Neural cell (in vitro differentiated cells): ENCODE measurements around the gene SMARCA4. TPM values are rescaled to one million over a fixed set of nuclear protein-coding genes. Genes with fewer than 3 reads are reported as not detected.

Experiments used
- H2AFZ ChIP-seq: fragments of 200-600, 300-800 bp; sonication (generic), shearing (Covaris generic); 2 replicates; pipeline ENCODE4 v1.6.0; 2014; ENCODE audit warnings: low read depth, mild to moderate bottlenecking, antibody characterized with exemption, low read length, moderate library complexity
- H3F3A ChIP-seq: fragments of 200-600 bp; shearing (Covaris generic); 2 replicates; pipeline ENCODE4 v1.6.1; 2016; ENCODE audit warnings: mild to moderate bottlenecking, moderate library complexity, mixed read lengths, antibody characterized with exemption, low read length; ENCODE audit not compliant: insufficient read depth, poor library complexity, severe bottlenecking
- H3K27ac ChIP-seq: fragments of 200-600, 300-800 bp; sonication (generic), shearing (Covaris generic); 2 replicates; pipeline ENCODE4 v1.5.1; 2014; ENCODE audit warnings: mild to moderate bottlenecking, low read length, moderate library complexity
- H3K27me3 ChIP-seq: fragments of 300-800, 200-600 bp; sonication (generic), shearing (Covaris generic); 2 replicates; pipeline ENCODE4 v1.6.0; 2014; ENCODE audit warnings: mild to moderate bottlenecking, low read depth, low read length, moderate library complexity; ENCODE audit not compliant: insufficient read depth
- H3K36me3 ChIP-seq: fragments of 300-800, 200-600 bp; sonication (generic), shearing (Covaris generic); 2 replicates; pipeline ENCODE4 v1.5.1; 2014; ENCODE audit warnings: mild to moderate bottlenecking, antibody characterized with exemption, low read length, moderate library complexity; ENCODE audit not compliant: insufficient read depth
- H3K4me2 ChIP-seq: fragments of 300-800, 200-600 bp; sonication (generic), shearing (Covaris generic); 2 replicates; pipeline ENCODE4 v1.6.0; 2014; ENCODE audit warnings: mild to moderate bottlenecking, low read length
- H3K4me3 ChIP-seq: fragments of 300-800, 200-600 bp; sonication (generic), shearing (Covaris generic); 2 replicates; pipeline ENCODE4 v1.5.1; 2014; ENCODE audit warnings: mild to moderate bottlenecking, low read length, moderate library complexity
- H3K79me2 ChIP-seq: fragments of 200-600 bp; shearing (Covaris generic); replicated peaks from 2 replicates; pipeline ENCODE4 v1.6.0; 2014; ENCODE audit warnings: mild to moderate bottlenecking, low read length, moderate library complexity; ENCODE audit not compliant: insufficient read depth
- H3K9ac ChIP-seq: fragments of 300-800, 200-600 bp; sonication (generic), shearing (Covaris generic); 2 replicates; pipeline ENCODE4 v1.6.1; 2016; ENCODE audit warnings: mild to moderate bottlenecking, low read length, mixed read lengths
- H3K9me2 ChIP-seq: fragments of 200-600 bp; shearing (Covaris generic); 2 replicates; pipeline ENCODE4 v1.6.1; 2016; ENCODE audit warnings: mild to moderate bottlenecking, low read length, mixed read lengths; ENCODE audit not compliant: insufficient read depth
- H3K9me3 ChIP-seq: fragments of 200-600, 300-800 bp; sonication (generic), shearing (Covaris generic); 2 replicates; pipeline ENCODE4 v1.6.1; 2016; ENCODE audit warnings: mild to moderate bottlenecking, mixed run types, low read length, moderate library complexity, mixed read lengths
- H4K20me1 ChIP-seq: fragments of 200-600 bp; shearing (Covaris generic); 2 replicates; pipeline ENCODE4 v1.6.1; 2016; ENCODE audit warnings: mild to moderate bottlenecking, mixed run types; ENCODE audit not compliant: insufficient read depth
- EP300 ChIP-seq: fragments of 450-650 bp; conservative IDR thresholded peaks from 2 replicates; pipeline ENCODE4 v1.6.1; 2014; ENCODE audit warnings: antibody characterized with exemption, mild to moderate bottlenecking, moderate library complexity; ENCODE audit not compliant: poor library complexity, severe bottlenecking
- EZH2 ChIP-seq: fragments of 200-600, 300-800 bp; shearing (Covaris generic), sonication (generic); IDR thresholded peaks from 2 replicates; pipeline ENCODE4 v1.6.1; 2014; ENCODE audit warnings: antibody characterized with exemption, low read length, borderline replicate concordance, mild to moderate bottlenecking; ENCODE audit not compliant: insufficient read depth, poor library complexity, severe bottlenecking
- MXI1 ChIP-seq: fragments of 450-650 bp; conservative IDR thresholded peaks from 2 replicates; pipeline ENCODE4 v1.6.1; 2014; ENCODE audit warnings: antibody characterized with exemption, mild to moderate bottlenecking; ENCODE audit not compliant: poor library complexity, severe bottlenecking
- POLR2AphosphoS5 ChIP-seq: IDR thresholded peaks from 2 replicates; pipeline ENCODE4 v1.6.1; 2012
- RAD21 ChIP-seq: fragments of 450-650 bp; conservative IDR thresholded peaks from 2 replicates; pipeline ENCODE4 v1.6.1; 2014; ENCODE audit warnings: antibody characterized with exemption, mild to moderate bottlenecking, moderate library complexity
- SMC3 ChIP-seq: fragments of 450-650 bp; conservative IDR thresholded peaks from 2 replicates; pipeline ENCODE4 v1.6.1; 2014; ENCODE audit warnings: antibody characterized with exemption, mild to moderate bottlenecking, moderate library complexity; ENCODE audit not compliant: poor library complexity
- TAF1 ChIP-seq: IDR thresholded peaks from 2 replicates; pipeline ENCODE4 v1.6.1; 2012; ENCODE audit warnings: low read depth
- polyA plus RNA-seq: library from polyadenylated mRNA; depleted of rRNA; stranded (reverse); fragments of >200 nt; gene quantifications from 2 replicates; pipeline ENCODE4 v1.2.3, GENCODE V29; 2014
- TF ChIP-seq, protein P1 (sequence below): IDR thresholded peaks from 2 replicates; pipeline ENCODE4 v1.6.1; 2012; ENCODE audit warnings: borderline replicate concordance
- TF ChIP-seq, protein P2 (sequence below): fragments of 450-650 bp; IDR thresholded peaks from 2 replicates; pipeline ENCODE4 v1.5.1; 2014; ENCODE audit warnings: antibody characterized with exemption, mild to moderate bottlenecking, moderate library complexity; ENCODE audit not compliant: poor library complexity, severe bottlenecking

The SMARCA4 gene
- polyA plus RNA-seq, 1 donor from 2014 or later, result 97.3 TPM

DNA sequence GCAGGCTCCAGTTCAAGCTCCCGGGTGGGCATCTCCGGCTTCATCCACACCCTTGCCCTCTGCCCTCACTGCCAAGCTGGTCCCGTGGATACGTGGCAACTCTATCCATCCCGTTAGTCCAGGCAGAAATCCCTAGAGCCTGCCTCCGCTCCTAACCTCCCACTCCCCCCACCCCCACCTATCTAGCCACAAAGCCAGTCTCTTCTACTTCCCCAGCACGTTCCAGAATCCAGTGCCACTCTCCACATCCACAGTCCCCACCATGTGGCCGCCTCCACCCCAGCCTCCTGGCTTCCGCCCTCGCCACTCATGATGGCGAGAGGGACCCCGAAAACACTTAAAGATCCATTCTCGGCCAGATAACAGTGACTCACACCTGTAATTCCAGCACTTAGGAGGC lies 36.2 kb upstream of the SMARCA4 start:
- TF ChIP-seq, protein P1, sequence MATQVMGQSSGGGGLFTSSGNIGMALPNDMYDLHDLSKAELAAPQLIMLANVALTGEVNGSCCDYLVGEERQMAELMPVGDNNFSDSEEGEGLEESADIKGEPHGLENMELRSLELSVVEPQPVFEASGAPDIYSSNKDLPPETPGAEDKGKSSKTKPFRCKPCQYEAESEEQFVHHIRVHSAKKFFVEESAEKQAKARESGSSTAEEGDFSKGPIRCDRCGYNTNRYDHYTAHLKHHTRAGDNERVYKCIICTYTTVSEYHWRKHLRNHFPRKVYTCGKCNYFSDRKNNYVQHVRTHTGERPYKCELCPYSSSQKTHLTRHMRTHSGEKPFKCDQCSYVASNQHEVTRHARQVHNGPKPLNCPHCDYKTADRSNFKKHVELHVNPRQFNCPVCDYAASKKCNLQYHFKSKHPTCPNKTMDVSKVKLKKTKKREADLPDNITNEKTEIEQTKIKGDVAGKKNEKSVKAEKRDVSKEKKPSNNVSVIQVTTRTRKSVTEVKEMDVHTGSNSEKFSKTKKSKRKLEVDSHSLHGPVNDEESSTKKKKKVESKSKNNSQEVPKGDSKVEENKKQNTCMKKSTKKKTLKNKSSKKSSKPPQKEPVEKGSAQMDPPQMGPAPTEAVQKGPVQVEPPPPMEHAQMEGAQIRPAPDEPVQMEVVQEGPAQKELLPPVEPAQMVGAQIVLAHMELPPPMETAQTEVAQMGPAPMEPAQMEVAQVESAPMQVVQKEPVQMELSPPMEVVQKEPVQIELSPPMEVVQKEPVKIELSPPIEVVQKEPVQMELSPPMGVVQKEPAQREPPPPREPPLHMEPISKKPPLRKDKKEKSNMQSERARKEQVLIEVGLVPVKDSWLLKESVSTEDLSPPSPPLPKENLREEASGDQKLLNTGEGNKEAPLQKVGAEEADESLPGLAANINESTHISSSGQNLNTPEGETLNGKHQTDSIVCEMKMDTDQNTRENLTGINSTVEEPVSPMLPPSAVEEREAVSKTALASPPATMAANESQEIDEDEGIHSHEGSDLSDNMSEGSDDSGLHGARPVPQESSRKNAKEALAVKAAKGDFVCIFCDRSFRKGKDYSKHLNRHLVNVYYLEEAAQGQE, result no peak
- TF ChIP-seq POLR2AphosphoS5 (no peak), TAF1 (no peak), RAD21 (no peak), EZH2 (no peak), MXI1 (no peak), SMC3 (no peak), EP300 (no peak)
- TF ChIP-seq, protein P2, sequence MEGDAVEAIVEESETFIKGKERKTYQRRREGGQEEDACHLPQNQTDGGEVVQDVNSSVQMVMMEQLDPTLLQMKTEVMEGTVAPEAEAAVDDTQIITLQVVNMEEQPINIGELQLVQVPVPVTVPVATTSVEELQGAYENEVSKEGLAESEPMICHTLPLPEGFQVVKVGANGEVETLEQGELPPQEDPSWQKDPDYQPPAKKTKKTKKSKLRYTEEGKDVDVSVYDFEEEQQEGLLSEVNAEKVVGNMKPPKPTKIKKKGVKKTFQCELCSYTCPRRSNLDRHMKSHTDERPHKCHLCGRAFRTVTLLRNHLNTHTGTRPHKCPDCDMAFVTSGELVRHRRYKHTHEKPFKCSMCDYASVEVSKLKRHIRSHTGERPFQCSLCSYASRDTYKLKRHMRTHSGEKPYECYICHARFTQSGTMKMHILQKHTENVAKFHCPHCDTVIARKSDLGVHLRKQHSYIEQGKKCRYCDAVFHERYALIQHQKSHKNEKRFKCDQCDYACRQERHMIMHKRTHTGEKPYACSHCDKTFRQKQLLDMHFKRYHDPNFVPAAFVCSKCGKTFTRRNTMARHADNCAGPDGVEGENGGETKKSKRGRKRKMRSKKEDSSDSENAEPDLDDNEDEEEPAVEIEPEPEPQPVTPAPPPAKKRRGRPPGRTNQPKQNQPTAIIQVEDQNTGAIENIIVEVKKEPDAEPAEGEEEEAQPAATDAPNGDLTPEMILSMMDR, result no peak
- Histone ChIP-seq H4K20me1 (no peaks in the 10 kb centered on the region), H3F3A (no peaks in the 10 kb centered on the region), H3K79me2 (peaks cover 12% of the 10 kb centered on the region), H3K27me3 (no peaks in the 10 kb centered on the region), H3K4me2 (no peak overlapping the region), H3K9ac (no peak overlapping the region), H3K27ac (no peak overlapping the region), H3K36me3 (no peaks in the 10 kb centered on the region), H3K9me2 (no peaks in the 10 kb centered on the region), H3K4me3 (no peak overlapping the region), H3K9me3 (no peaks in the 10 kb centered on the region), H2AFZ (no peak overlapping the region)

DNA sequence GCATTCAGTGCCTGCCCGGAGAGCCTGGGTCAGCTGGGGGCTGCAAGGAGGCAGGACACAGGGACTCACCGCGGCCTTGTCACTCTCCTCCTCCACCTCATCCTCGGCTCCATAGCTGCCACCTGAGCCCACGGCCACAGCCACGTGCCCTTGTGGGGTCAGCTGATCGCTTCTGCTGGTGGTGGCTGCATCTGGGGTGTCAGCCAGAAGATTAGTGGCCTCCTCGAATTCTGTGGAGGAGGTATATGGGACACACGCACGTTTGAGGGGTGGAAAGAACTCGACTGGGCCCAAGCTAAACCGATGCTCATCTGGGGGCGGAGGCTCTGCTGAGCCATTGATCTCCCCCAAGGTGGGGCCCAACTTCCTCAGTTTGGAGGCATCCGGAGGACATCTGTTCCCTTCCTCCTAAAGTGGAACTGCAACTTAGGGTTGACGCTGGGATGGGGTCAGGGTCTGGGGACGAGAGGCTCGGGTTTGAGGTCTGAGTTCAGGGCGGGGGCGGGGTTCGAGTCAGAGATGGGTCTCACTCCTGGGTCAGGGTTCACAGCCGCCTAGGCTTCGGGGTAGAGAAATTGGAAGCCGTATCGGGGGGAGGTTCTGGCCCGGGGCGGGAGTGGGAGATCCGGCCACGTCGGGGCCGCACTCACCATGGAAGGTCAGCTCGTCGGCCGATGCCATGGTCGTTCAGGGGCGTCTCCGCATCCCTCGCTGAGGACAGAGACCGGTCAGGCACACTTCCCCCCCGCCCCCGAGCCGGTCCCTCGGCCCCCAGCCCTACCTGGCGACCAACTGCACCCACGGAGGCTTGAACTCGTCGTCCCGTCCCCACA lies 32.9 kb upstream of the SMARCA4 start:
- Histone ChIP-seq H3K9me2 (no peaks in the 10 kb centered on the region), H3K9me3 (no peaks in the 10 kb centered on the region), H3K79me2 (peaks cover 23% of the 10 kb centered on the region), H3F3A (no peaks in the 10 kb centered on the region), H3K36me3 (no peaks in the 10 kb centered on the region), H3K4me2 (peak overlapping the region; percentile 85), H3K9ac (peak overlapping the region; percentile 84), H4K20me1 (no peaks in the 10 kb centered on the region), H3K27ac (peak overlapping the region; percentile 53), H3K4me3 (peak overlapping the region; percentile 98), H3K27me3 (no peaks in the 10 kb centered on the region), H2AFZ (peak overlapping the region; percentile 27)
- TF ChIP-seq EP300, result no peak
- no peak for TF ChIP-seq TAF1
- no peak for TF ChIP-seq SMC3
- TF ChIP-seq MXI1, result no peak
- TF ChIP-seq, protein P2, result no peak
- no peak for TF ChIP-seq POLR2AphosphoS5
- TF ChIP-seq RAD21, result no peak
- TF ChIP-seq, protein P1, result no peak
- TF ChIP-seq EZH2, result no peak
